Ovary (tissue), 9 donors: Measurements from ENCODE around the gene P2RY11. TPM values are rescaled to one million over a fixed set of nuclear protein-coding genes. Genes with fewer than 3 reads are reported as not detected.

Experiments
- DNase-seq, 5 donors: peaks; one replicate each; pipeline ENCODE4 v3.0.0-alpha.2; 2019 to 2020
- H3K27ac ChIP-seq, 2 donors: fragments of 200-600 bp; one replicate each; pipeline versions ENCODE4 v1.5.1 to v1.8.0; 2019 to 2022
- H3K27me3 ChIP-seq: fragments of 200-600 bp; one replicate; pipeline ENCODE4 v1.8.0; 2022
- H3K36me3 ChIP-seq: fragments of 200-600 bp; sonication (generic); one replicate; pipeline ENCODE4 v1.5.1; 2019
- H3K4me1 ChIP-seq: one replicate; pipeline ENCODE4 v1.8.1; 2013; ENCODE audit warnings: mild to moderate bottlenecking, moderate library complexity; ENCODE audit not compliant: insufficient read depth
- H3K4me3 ChIP-seq: fragments of 200-600 bp; sonication (generic); one replicate; pipeline ENCODE4 v1.5.1; 2017
- H3K9me3 ChIP-seq, 2 donors: fragments of 200-600 bp in 1 of 2; sonication (generic) in 1 of 2; one replicate each; pipeline versions ENCODE4 v1.5.1 to v1.8.1; 2013 to 2019; ENCODE audit warnings: mild to moderate bottlenecking in 1 of 2, moderate library complexity in 1 of 2
- EP300 ChIP-seq: sonication (generic); formaldehyde crosslinking; IDR thresholded peaks from one replicate; pipeline ENCODE4 v1.6.1; 2017; ENCODE audit warnings: antibody characterized with exemption
- POLR2A ChIP-seq: fragments of 450-650 bp; IDR thresholded peaks from one replicate; pipeline ENCODE4 v1.6.1; 2017; ENCODE audit warnings: antibody characterized with exemption, mild to moderate bottlenecking, moderate library complexity
- WGBS, 3 donors: extraction: QIAGEN DNeasy Blood & Tissue Kit in 1 of 3; methylation state at CpG; one replicate each; pipeline versions ENCODE4 v1.1.5 to v1.1.7; 2013 to 2017; 5-methylcytosine and 5-hydroxymethylcytosine counted together
- intact Hi-C, 4 donors: fragments of 100-400 bp; cut with DNase I; formaldehyde crosslinking; loops; one replicate each; pipeline versions ENCODE4 v1.11.0 to v1.15.1; 2022 to 2023
- polyA plus RNA-seq, 2 donors: library from polyadenylated mRNA; stranded (reverse); fragments of 200-250 nt in 1 of 2; fragments of 350-450 nt in 1 of 2; fragmentation: Illumina TruSeq in 1 of 2; extraction: RNeasy Lipid Tissue Mini Kit (QIAGEN cat#74804) in 1 of 2; gene quantifications; one replicate each; pipeline ENCODE4 v1.2.3, GENCODE V29; 2013 to 2014
- total RNA-seq, 7 donors: library from RNA; depleted of rRNA in 2 of 7; stranded (reverse); fragments of >200 nt in 2 of 7; fragmentation: NEBNext Ultra II Directional in 3 of 7; extraction: Animal tissue kit (Norgen Biotek cat#: 25700) in 3 of 7; gene quantifications; one replicate each; pipeline versions ENCODE4 v1.1.0 to v1.2.4, GENCODE V29; 2016 to 2023
- TF ChIP-seq, protein P1 (sequence below), 3 donors: fragments of 450-650 bp in 2 of 3; fragments of 200-600 bp in 1 of 3; IDR thresholded peaks; one replicate each; pipeline versions ENCODE4 v1.5.1 to v1.8.0; 2016 to 2022; ENCODE audit warnings: antibody characterized with exemption in 3 of 3, mild to moderate bottlenecking in 1 of 3
- donor health status: DM: no; HTN: no; CAD: no; lungs with moderate emphysema.
- donor health status: DM: no; HTN: no; CAD: no.
- donor health status: Bipolar disorder and iron deficiency.
- donor health status: DM: yes; HTN: yes; CAD: no.
- donor health status: DM: no; HTN: no; CAD: no.
- donor health status: DM: yes; HTN: yes; CAD: no.

The P2RY11 gene
- total and polyA plus RNA-seq, 9 donors = 2.1 to 18.5 (median 12.8) TPM

DNA sequence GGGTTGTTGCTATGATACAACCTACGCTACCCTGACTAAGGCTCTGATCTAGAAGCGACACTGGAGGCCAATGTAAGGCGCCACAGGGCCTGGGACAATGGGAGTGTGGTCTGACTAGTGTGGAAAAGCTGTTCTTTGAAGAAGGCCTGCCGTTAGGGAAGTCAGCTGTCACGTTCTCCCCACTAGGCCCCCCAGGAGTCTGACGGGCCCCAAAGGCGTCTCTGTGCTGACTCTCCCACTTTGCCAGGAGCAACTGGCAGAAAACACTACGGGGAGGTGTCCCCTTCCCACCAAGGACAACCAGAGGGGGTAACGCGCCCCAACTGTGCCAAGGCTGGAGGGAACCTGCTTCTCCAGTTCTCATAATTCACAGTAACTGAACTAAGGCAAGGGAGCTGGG, 33.5 kb downstream of the P2RY11 start:
- H3K9me3 ChIP-seq = no peaks in the 10 kb centered on the region
- intact Hi-C loops = no loop called here
- no peak for DNase-seq
- no peaks in the 10 kb centered on the region for H3K4me1 ChIP-seq
- H3K4me3 ChIP-seq = no peak overlapping the region
- no peaks in the 10 kb centered on the region for H3K36me3 ChIP-seq
- TF ChIP-seq, protein P1, sequence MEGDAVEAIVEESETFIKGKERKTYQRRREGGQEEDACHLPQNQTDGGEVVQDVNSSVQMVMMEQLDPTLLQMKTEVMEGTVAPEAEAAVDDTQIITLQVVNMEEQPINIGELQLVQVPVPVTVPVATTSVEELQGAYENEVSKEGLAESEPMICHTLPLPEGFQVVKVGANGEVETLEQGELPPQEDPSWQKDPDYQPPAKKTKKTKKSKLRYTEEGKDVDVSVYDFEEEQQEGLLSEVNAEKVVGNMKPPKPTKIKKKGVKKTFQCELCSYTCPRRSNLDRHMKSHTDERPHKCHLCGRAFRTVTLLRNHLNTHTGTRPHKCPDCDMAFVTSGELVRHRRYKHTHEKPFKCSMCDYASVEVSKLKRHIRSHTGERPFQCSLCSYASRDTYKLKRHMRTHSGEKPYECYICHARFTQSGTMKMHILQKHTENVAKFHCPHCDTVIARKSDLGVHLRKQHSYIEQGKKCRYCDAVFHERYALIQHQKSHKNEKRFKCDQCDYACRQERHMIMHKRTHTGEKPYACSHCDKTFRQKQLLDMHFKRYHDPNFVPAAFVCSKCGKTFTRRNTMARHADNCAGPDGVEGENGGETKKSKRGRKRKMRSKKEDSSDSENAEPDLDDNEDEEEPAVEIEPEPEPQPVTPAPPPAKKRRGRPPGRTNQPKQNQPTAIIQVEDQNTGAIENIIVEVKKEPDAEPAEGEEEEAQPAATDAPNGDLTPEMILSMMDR (IDR thresholded peaks at IDR 0.05) = no peak
- TF ChIP-seq POLR2A = no peak
- H3K27ac ChIP-seq = no peak overlapping the region
- WGBS, 3 donors = 88 to 94% (median 93%) methylated on average over 10 of the region's 10 CpGs
- no peaks in the 10 kb centered on the region for H3K27me3 ChIP-seq

- intact Hi-C loops = no loop called here
- H3K36me3 ChIP-seq = no peaks in the 10 kb centered on the region
- DNase-seq = no peak
- WGBS, 3 donors = 94 to 95% (median 94%) methylated on average over 14 of the region's 14 CpGs
- TF ChIP-seq, protein P1 (IDR thresholded peaks at IDR 0.05) = no peak
- no peak for TF ChIP-seq POLR2A
- TF ChIP-seq EP300 = no peak
- H3K27me3 ChIP-seq = no peaks in the 10 kb centered on the region
- no peaks in the 10 kb centered on the region for H3K9me3 ChIP-seq
- H3K27ac ChIP-seq = no peak overlapping the region
- H3K4me3 ChIP-seq = no peak overlapping the region
- H3K4me1 ChIP-seq = no peaks in the 10 kb centered on the region
Observed at GRCh38 chr19:10146142-10146541, 34.6 kb downstream of the P2RY11 start.

GRCh38 chr19:10149427-10149826, 37.9 kb downstream of the P2RY11 start:
- H3K36me3 ChIP-seq = no peaks in the 10 kb centered on the region
- no peak overlapping the region for H3K27ac ChIP-seq
- TF ChIP-seq EP300 (no peak), POLR2A (no peak)
- TF ChIP-seq, protein P1 (IDR thresholded peaks at IDR 0.05) = no peak
- no peak overlapping the region for H3K4me3 ChIP-seq
- no peaks in the 10 kb centered on the region for H3K27me3 ChIP-seq
- WGBS, 3 donors = 91 to 93% (median 92%) methylated on average over 12 of the region's 12 CpGs
- intact Hi-C loops = no loop called here
- no peaks in the 10 kb centered on the region for H3K4me1 ChIP-seq
- H3K9me3 ChIP-seq = no peaks in the 10 kb centered on the region
- no peak for DNase-seq

GRCh38 chr19:10151521-10151920, 40.0 kb downstream of the P2RY11 start:
- Histone ChIP-seq H3K4me1 (no peaks in the 10 kb centered on the region), H3K27me3 (no peaks in the 10 kb centered on the region), H3K9me3 (no peaks in the 10 kb centered on the region), H3K4me3 (no peak overlapping the region), H3K36me3 (no peaks in the 10 kb centered on the region), H3K27ac (no peak overlapping the region)
- DNase-seq = no peak
- TF ChIP-seq POLR2A = no peak
- TF ChIP-seq EP300 = no peak
- TF ChIP-seq, protein P1 (IDR thresholded peaks at IDR 0.05) = no peak
- intact Hi-C loops = no loop called here
- WGBS, 3 donors = 81 to 90% (median 82%) methylated on average over 5 of the region's 5 CpGs

- 82 to 92% (median 91%) methylated on average over 3 of the region's 3 CpGs for WGBS, 3 donors
- DNase-seq = no peak
- H3K36me3 ChIP-seq = no peaks in the 10 kb centered on the region
- TF ChIP-seq POLR2A = no peak
- TF ChIP-seq, protein P1 (IDR thresholded peaks at IDR 0.05) = no peak
- TF ChIP-seq EP300 = no peak
- no peaks in the 10 kb centered on the region for H3K9me3 ChIP-seq
- no peaks in the 10 kb centered on the region for H3K4me1 ChIP-seq
- H3K27me3 ChIP-seq = no peaks in the 10 kb centered on the region
- intact Hi-C loops = no loop called here
- H3K4me3 ChIP-seq = no peak overlapping the region
- no peak overlapping the region for H3K27ac ChIP-seq
Observed at GRCh38 chr19:10152100-10152499, 40.6 kb downstream of the P2RY11 start.
